Uterus (tissue), 4 donors: ENCODE results near the gene TARS1. TPM values are rescaled to one million over a fixed set of nuclear protein-coding genes. Genes with fewer than 3 reads are reported as not detected.

Experiments used
- DNase-seq, 2 donors: peaks; one replicate each; pipeline ENCODE4 v3.0.0-alpha.2; 2019 to 2020
- H3K27ac ChIP-seq, 2 donors: fragments of 200-600 bp; sonication (generic); 1 replicate in 1 of 2; 2 replicates in 1 of 2; pipeline ENCODE4 v1.5.1; 2016 to 2018
- H3K27me3 ChIP-seq, 2 donors: fragments of 200-600 bp; sonication (generic); one replicate each; pipeline ENCODE4 v1.5.1; 2018 to 2019; ENCODE audit warnings: control low read depth in 1 of 2
- H3K36me3 ChIP-seq, 2 donors: fragments of 200-600 bp; sonication (generic); one replicate each; pipeline ENCODE4 v1.5.1; 2019; ENCODE audit warnings: control low read depth in 1 of 2
- H3K4me1 ChIP-seq, 2 donors: fragments of 200-600 bp; sonication (generic); one replicate each; pipeline ENCODE4 v1.5.1; 2018 to 2019; ENCODE audit warnings: control low read depth in 1 of 2
- H3K4me3 ChIP-seq, 2 donors: fragments of 200-600 bp; sonication (generic); 1 replicate in 1 of 2; 2 replicates in 1 of 2; pipeline ENCODE4 v1.5.1; 2018 to 2019; ENCODE audit warnings: mild to moderate bottlenecking in 1 of 2
- H3K9me3 ChIP-seq, 2 donors: fragments of 200-600 bp; sonication (generic); one replicate each; pipeline ENCODE4 v1.5.1; 2019; ENCODE audit warnings: control low read depth in 1 of 2
- POLR2A ChIP-seq, 2 donors: fragments of 450-650 bp; IDR thresholded peaks; one replicate each; pipeline ENCODE4 v1.6.1; 2016; ENCODE audit warnings: antibody characterized with exemption in 2 of 2, mild to moderate bottlenecking in 1 of 2, moderate library complexity in 1 of 2
- intact Hi-C: fragments of 100-400 bp; cut with DNase I; formaldehyde crosslinking; loops from one replicate; pipeline ENCODE4 v1.15.1; 2023; ENCODE audit warnings: low total_unique reads
- total RNA-seq, 4 donors: library from RNA; depleted of rRNA in 3 of 4; stranded (reverse); fragments of >200 nt in 3 of 4; gene quantifications; one replicate each; pipeline versions ENCODE4 v1.1.0 to v1.2.4, GENCODE V29; 2014 to 2023
- TF ChIP-seq, protein P1 (sequence below), 4 experiments: fragments of 200-600 bp in 2 of 4; fragments of 450-650 bp in 2 of 4; sonication (generic) in 2 of 4; IDR thresholded peaks; one replicate each; pipeline ENCODE4 v1.5.1; 2016 to 2019; ENCODE audit warnings: antibody characterized with exemption in 4 of 4, mild to moderate bottlenecking in 2 of 4, moderate library complexity in 1 of 4
- donor health status: DM: yes; HTN: yes; CAD: no.

TARS1 gene
- 100 to 1,000 TPM in 2 of 4 donors, 10 to 100 TPM in 2; 45.0 to 218 (median 93.4) TPM for total RNA-seq

DNA sequence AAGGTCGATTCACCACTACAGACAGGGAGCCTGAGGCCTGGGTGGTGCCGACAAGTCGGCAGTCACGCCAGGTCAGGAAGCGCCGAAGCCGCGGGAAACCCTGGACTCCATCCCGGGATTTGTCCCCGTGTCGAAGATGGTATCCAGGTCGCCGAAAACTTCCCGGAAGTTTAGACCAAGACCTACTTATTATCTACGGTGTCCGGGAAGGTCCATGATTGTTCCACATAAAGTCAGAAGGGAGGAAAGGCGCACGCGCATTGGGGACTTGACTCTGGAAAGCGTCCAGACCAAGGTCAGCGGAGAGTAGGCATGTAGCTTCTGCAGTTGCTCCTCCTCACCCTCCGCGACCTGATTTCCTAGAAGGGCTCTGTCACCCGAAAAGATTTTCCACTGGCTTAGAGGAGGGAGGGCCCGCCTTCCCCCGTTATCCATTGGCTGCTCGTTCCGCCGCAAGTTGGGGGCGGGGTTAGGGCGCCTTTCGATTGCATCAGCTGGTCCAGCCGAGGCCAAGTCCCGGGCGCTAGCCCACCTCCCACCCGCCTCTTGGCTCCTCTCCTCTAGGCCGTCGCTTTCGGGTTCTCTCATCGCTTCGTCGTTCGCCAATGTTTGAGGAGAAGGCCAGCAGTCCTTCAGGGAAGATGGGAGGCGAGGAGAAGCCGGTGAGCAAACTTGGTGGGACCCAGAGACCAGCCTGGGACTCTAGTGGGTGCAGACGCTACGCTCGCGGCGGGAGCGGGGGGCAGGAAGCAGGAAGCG lies at the start of gene TARS1:
TARS1 (plus strand) TSS at position 484 of the 759 bp plus-strand sequence; CDS start at position 606, 122 bp downstream.
- Histone ChIP-seq H3K36me3 (no peaks in the 10 kb centered on the region), H3K27ac (peak within 1 kb of the TSS; percentile 84 to 97), H3K9me3 (no peaks in the 10 kb centered on the region), H3K4me1 (peaks cover 0 to 5% of the 10 kb centered on the region in 2 donors), H3K4me3 (peak within 1 kb of the TSS; percentile 81 to 86), H3K27me3 (no peaks in the 10 kb centered on the region)
- DNase-seq, result peak; percentile 99 to 100
- intact Hi-C loops, result loop anchor here (10.0 kb wide), 1 partner anchor 494 kb away; the partner anchor contains the start of gene RXFP3
- TF ChIP-seq POLR2A (IDR thresholded peaks at IDR 0.05), result peak; percentile 66 to 75
- TF ChIP-seq, protein P1, sequence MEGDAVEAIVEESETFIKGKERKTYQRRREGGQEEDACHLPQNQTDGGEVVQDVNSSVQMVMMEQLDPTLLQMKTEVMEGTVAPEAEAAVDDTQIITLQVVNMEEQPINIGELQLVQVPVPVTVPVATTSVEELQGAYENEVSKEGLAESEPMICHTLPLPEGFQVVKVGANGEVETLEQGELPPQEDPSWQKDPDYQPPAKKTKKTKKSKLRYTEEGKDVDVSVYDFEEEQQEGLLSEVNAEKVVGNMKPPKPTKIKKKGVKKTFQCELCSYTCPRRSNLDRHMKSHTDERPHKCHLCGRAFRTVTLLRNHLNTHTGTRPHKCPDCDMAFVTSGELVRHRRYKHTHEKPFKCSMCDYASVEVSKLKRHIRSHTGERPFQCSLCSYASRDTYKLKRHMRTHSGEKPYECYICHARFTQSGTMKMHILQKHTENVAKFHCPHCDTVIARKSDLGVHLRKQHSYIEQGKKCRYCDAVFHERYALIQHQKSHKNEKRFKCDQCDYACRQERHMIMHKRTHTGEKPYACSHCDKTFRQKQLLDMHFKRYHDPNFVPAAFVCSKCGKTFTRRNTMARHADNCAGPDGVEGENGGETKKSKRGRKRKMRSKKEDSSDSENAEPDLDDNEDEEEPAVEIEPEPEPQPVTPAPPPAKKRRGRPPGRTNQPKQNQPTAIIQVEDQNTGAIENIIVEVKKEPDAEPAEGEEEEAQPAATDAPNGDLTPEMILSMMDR (IDR thresholded peaks at IDR 0.05), result peak in 2 of 4 experiments; percentile 24 to 26

DNA sequence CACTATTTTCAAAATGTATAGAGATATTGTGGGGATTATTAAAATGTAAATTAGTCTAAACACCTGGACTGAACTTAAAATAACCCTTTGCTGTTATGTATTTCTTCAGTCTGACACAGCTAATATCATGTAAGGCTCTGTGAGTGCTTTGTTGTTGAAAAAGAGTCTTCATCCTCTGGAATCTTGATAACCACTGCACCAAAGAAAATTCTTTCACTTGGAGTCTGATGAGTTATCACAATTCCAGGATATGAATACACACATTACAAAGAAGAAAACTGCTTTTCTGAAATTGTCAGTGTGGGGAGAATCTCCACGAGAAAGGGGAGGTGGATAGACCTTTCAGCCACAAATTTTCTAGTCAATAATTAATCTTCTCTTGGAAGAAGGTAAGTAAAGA lies 42.3 kb upstream of the TARS1 start:
- H3K27ac ChIP-seq, result no peak overlapping the region
- no peaks in the 10 kb centered on the region for H3K4me1 ChIP-seq
- no peaks in the 10 kb centered on the region for H3K9me3 ChIP-seq
- H3K4me3 ChIP-seq, result no peak overlapping the region
- no peaks in the 10 kb centered on the region for H3K36me3 ChIP-seq
- DNase-seq, result no peak
- intact Hi-C loops, result no loop called here
- no peak for TF ChIP-seq POLR2A (IDR thresholded peaks at IDR 0.05)
- TF ChIP-seq, protein P1 (IDR thresholded peaks at IDR 0.05), result no peak
- no peaks in the 10 kb centered on the region for H3K27me3 ChIP-seq

DNA sequence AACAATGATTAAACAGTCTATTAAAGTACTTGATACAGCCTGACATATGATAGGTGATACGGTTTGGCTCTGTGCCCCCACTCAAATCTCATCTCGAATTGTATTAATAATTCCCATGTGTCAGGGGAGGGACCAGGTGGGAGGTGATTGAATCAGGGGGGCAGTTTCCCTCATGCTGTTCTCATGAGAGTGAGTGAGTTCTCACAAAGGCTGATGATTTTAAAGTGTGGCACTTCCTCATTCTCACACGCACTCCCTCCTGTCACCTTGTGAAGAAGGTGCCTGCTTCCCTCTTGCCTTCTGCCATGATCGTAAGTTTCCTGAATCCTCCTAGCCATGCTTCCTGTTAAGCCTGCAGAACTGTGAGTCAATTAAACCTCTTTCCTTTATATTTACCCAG lies 40.1 kb upstream of the TARS1 start:
- Histone ChIP-seq H3K4me3 (no peak overlapping the region), H3K9me3 (no peaks in the 10 kb centered on the region), H3K4me1 (no peaks in the 10 kb centered on the region), H3K36me3 (no peaks in the 10 kb centered on the region), H3K27me3 (no peaks in the 10 kb centered on the region), H3K27ac (no peak overlapping the region)
- intact Hi-C loops, result no loop called here
- DNase-seq, result no peak
- TF ChIP-seq POLR2A (IDR thresholded peaks at IDR 0.05), result no peak

DNA sequence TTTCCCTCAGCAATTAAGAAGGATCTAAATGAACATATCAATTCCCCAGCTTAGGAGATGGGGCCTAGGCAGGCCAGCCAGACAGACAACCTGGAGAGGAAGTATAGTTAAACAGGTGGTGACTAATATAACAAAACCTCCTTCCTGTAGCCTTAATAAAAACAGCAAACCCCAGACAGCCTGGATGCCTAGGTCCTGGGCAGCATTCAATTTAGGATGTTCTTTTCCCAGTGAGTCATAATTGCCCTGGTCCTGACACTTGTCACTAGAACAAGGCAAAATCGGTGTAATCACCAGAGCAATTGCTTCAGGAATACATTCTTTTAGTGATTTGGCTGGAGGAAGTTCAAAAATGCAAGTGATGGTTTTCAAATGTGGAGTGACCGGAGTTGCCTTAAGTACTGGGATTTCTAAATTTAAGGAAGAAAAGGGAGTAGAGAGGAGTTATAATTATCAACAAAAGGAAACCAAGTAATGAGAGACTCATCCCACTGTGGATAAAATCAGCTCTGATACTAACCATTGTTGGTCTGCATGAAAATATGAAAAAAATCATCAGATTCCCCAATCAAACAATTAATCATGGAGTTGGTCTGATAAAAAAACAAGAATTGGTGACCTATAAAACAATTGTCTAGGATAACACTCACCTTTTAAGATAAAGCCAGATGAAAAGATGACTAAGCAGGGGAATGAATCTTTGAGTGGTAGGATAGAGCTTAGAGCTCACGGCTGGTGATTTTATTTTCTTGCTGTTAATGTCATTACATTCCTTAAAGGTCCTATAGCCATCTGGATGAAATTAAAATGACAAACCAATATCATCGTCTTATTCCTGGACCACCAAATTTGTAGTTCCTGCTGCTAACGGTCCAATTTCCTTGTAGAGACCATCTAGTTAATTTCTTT lies 39.0 kb upstream of the TARS1 start:
- no peaks in the 10 kb centered on the region for H3K9me3 ChIP-seq
- H3K4me1 ChIP-seq, result no peaks in the 10 kb centered on the region
- H3K27ac ChIP-seq, result no peak overlapping the region
- intact Hi-C loops, result no loop called here
- H3K27me3 ChIP-seq, result no peaks in the 10 kb centered on the region
- TF ChIP-seq, protein P1 (IDR thresholded peaks at IDR 0.05), result no peak
- no peak for TF ChIP-seq POLR2A (IDR thresholded peaks at IDR 0.05)
- DNase-seq, result no peak
- no peak overlapping the region for H3K4me3 ChIP-seq
- H3K36me3 ChIP-seq, result no peaks in the 10 kb centered on the region

DNA sequence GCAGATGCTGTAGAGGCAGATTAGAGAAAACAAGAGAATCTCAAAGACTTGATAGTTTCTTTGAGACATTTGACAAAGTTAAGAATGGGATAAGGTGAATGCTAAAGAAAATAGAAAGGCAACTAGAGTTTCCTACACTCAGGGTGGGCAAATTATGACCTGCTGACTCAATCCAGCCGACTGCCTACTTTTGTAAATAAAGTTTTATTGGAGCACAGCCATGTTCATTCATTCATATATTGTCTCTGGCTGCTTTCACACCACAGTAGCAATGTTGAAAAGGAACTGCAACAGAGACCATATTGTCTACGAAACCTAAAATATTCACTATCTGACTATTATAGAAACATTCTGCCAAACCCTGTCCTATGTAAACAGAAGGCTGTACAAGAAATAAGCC lies 37.6 kb upstream of the TARS1 start:
- Histone ChIP-seq H3K4me3 (no peak overlapping the region), H3K27me3 (no peaks in the 10 kb centered on the region), H3K9me3 (no peaks in the 10 kb centered on the region), H3K27ac (no peak overlapping the region), H3K4me1 (no peaks in the 10 kb centered on the region), H3K36me3 (no peaks in the 10 kb centered on the region)
- intact Hi-C loops, result no loop called here
- TF ChIP-seq, protein P1 (IDR thresholded peaks at IDR 0.05), result no peak
- TF ChIP-seq POLR2A (IDR thresholded peaks at IDR 0.05), result no peak
- no peak for DNase-seq
